ENCODE results near the gene CORO1C.
"Not testable (repeated sequence)": the region's sequence is repeated elsewhere in the genome, so short reads cannot be mapped to it uniquely, and the experiment has no call there.

CORO1C gene

GRCh38 chr12:108752387-108752786, 21.1 kb upstream of the CORO1C start:
- TF ChIP-seq CTCF (IDR thresholded peaks at IDR 0.05; ENCODE audit: low read depth, low read length, missing control alignments), result no peak
- H3K4me3 ChIP-seq (ENCODE audit: low read depth, low read length), result no peak overlapping the region
- DNase-seq (ENCODE audit: low read depth), result no peak

GRCh38 chr12:108751821-108752220, 20.5 kb upstream of the CORO1C start:
- H3K4me3 ChIP-seq (ENCODE audit: low read depth, low read length), result no peak overlapping the region
- TF ChIP-seq CTCF (IDR thresholded peaks at IDR 0.05; ENCODE audit: low read depth, low read length, missing control alignments), result no peak
- no peak for DNase-seq (ENCODE audit: low read depth)

- not testable (repeated sequence) for H3K4me3 ChIP-seq (ENCODE audit: low read depth, low read length); DNase-seq (ENCODE audit: low read depth)
Observed at GRCh38 chr12:108751003-108751402, 19.7 kb upstream of the CORO1C start.

- H3K4me3 ChIP-seq (ENCODE audit: low read depth, low read length), result no peak overlapping the region
- DNase-seq (ENCODE audit: low read depth), result no peak
- TF ChIP-seq CTCF (IDR thresholded peaks at IDR 0.05; ENCODE audit: low read depth, low read length, missing control alignments), result no peak
Observed at GRCh38 chr12:108750526-108750925, 19.2 kb upstream of the CORO1C start.

- no peak for TF ChIP-seq CTCF (IDR thresholded peaks at IDR 0.05; ENCODE audit: low read depth, low read length, missing control alignments)
- DNase-seq (ENCODE audit: low read depth), result no peak
- no peak overlapping the region for H3K4me3 ChIP-seq (ENCODE audit: low read depth, low read length)
Observed at GRCh38 chr12:108747563-108747962, 16.2 kb upstream of the CORO1C start.

GRCh38 chr12:108745641-108746040, 14.3 kb upstream of the CORO1C start:
- H3K4me3 ChIP-seq (ENCODE audit: low read depth, low read length), result no peak overlapping the region
- no peak for TF ChIP-seq CTCF (IDR thresholded peaks at IDR 0.05; ENCODE audit: low read depth, low read length, missing control alignments)
- no peak for DNase-seq (ENCODE audit: low read depth)

GRCh38 chr12:108744021-108744897, 12.9 kb upstream of the CORO1C start:
- no peak for TF ChIP-seq CTCF (IDR thresholded peaks at IDR 0.05; ENCODE audit: low read depth, low read length, missing control alignments)
- no peak for DNase-seq (ENCODE audit: low read depth)
- H3K4me3 ChIP-seq (ENCODE audit: low read depth, low read length), result no peak overlapping the region
